ENCODE results near the gene E2F8. TPM values are rescaled to one million over a fixed set of nuclear protein-coding genes. Genes with fewer than 3 reads are reported as not detected.

Gene E2F8
- total RNA-seq, 2 donors from 2014 or later = 10.5 to 12.2 TPM

- no peak overlapping the region for H3K4me3 ChIP-seq (ENCODE audit: low read length)
- H3K9ac ChIP-seq (ENCODE audit: extremely low read depth, low read length, poor library complexity, severe bottlenecking) = no peak overlapping the region
- no peak overlapping the region for H3K27ac ChIP-seq (ENCODE audit: low read depth, low read length)
- Mint-ChIP-seq H3K4me3 (no peak overlapping the region), H3K4me1 (peaks cover 13% of the 10 kb centered on the region), H3K9me3 (no peaks in the 10 kb centered on the region), H3K36me3 (ENCODE audit: low read depth) (peaks cover 33% of the 10 kb centered on the region), H3K27me3 (ENCODE audit: insufficient read depth) (peaks cover 34% of the 10 kb centered on the region), H3K27ac (no peak overlapping the region)
- peaks cover 26% of the 10 kb centered on the region for H3K36me3 ChIP-seq (ENCODE audit: control insufficient read depth, insufficient read depth, low read length)
- whole genome bisulfite sequencing, 2 experiments (ENCODE audit: insufficient coverage in 1 of 2, insufficient read length in 1 of 2) = 96 to 97% methylated on average over 3 of the region's 3 CpGs
- no peaks in the 10 kb centered on the region for H3K4me1 ChIP-seq (ENCODE audit: control insufficient read depth, insufficient read depth, low read length)
- TF ChIP-seq CTCF (conservative IDR thresholded peaks at IDR 0.05) = no peak
- peaks cover 40% of the 10 kb centered on the region for H3K27me3 ChIP-seq (ENCODE audit: control insufficient read depth, insufficient read depth, low read length, poor library complexity, severe bottlenecking)
- H3K9me3 ChIP-seq (ENCODE audit: control insufficient read depth, low read length) = no peaks in the 10 kb centered on the region
- no peak for DNase-seq
Observed at GRCh38 chr11:19239039-19239438, 1.7 kb downstream of the E2F8 start.

- no peaks in the 10 kb centered on the region for H3K4me1 ChIP-seq (ENCODE audit: control insufficient read depth, insufficient read depth, low read length)
- Mint-ChIP-seq H3K27me3 (ENCODE audit: insufficient read depth) (peaks cover 22% of the 10 kb centered on the region), H3K9me3 (no peaks in the 10 kb centered on the region), H3K4me3 (no peak overlapping the region), H3K27ac (no peak overlapping the region), H3K36me3 (ENCODE audit: low read depth) (peaks cover 39% of the 10 kb centered on the region), H3K4me1 (peaks cover 13% of the 10 kb centered on the region)
- H3K27me3 ChIP-seq (ENCODE audit: control insufficient read depth, insufficient read depth, low read length, poor library complexity, severe bottlenecking) = peaks cover 28% of the 10 kb centered on the region
- H3K9me3 ChIP-seq (ENCODE audit: control insufficient read depth, low read length) = no peaks in the 10 kb centered on the region
- H3K9ac ChIP-seq (ENCODE audit: extremely low read depth, low read length, poor library complexity, severe bottlenecking) = no peak overlapping the region
- no peak for TF ChIP-seq CTCF (conservative IDR thresholded peaks at IDR 0.05)
- H3K27ac ChIP-seq (ENCODE audit: low read depth, low read length) = no peak overlapping the region
- WGBS, 2 experiments (ENCODE audit: insufficient coverage in 1 of 2, insufficient read length in 1 of 2) = 92 to 93% methylated on average over 3 to 5 of the region's 5 CpGs
- peaks cover 26% of the 10 kb centered on the region for H3K36me3 ChIP-seq (ENCODE audit: control insufficient read depth, insufficient read depth, low read length)
- no peak for DNase-seq
- H3K4me3 ChIP-seq (ENCODE audit: low read length) = no peak overlapping the region
Observed at GRCh38 chr11:19237813-19238212, 2.9 kb downstream of the E2F8 start.

GRCh38 chr11:19237381-19237780 lies 3.4 kb downstream of the E2F8 start:
- peaks cover 26% of the 10 kb centered on the region for H3K36me3 ChIP-seq (ENCODE audit: control insufficient read depth, insufficient read depth, low read length)
- peaks cover 39% of the 10 kb centered on the region for H3K36me3 Mint-ChIP-seq (ENCODE audit: low read depth)
- no peak overlapping the region for H3K9ac ChIP-seq (ENCODE audit: extremely low read depth, low read length, poor library complexity, severe bottlenecking)
- no peak for DNase-seq
- peaks cover 24% of the 10 kb centered on the region for H3K27me3 ChIP-seq (ENCODE audit: control insufficient read depth, insufficient read depth, low read length, poor library complexity, severe bottlenecking)
- no peak overlapping the region for H3K4me3 ChIP-seq (ENCODE audit: low read length)
- no peak overlapping the region for H3K4me3 Mint-ChIP-seq
- no peak overlapping the region for H3K27ac ChIP-seq (ENCODE audit: low read depth, low read length)
- WGBS, 2 experiments (ENCODE audit: insufficient coverage in 1 of 2, insufficient read length in 1 of 2) = 89 to 100% methylated on average over 5 to 8 of the region's 8 CpGs
- no peaks in the 10 kb centered on the region for H3K9me3 Mint-ChIP-seq
- no peak for TF ChIP-seq CTCF (conservative IDR thresholded peaks at IDR 0.05)
- H3K4me1 Mint-ChIP-seq = peaks cover 9% of the 10 kb centered on the region
- H3K9me3 ChIP-seq (ENCODE audit: control insufficient read depth, low read length) = no peaks in the 10 kb centered on the region
- peaks cover 17% of the 10 kb centered on the region for H3K27me3 Mint-ChIP-seq (ENCODE audit: insufficient read depth)
- H3K4me1 ChIP-seq (ENCODE audit: control insufficient read depth, insufficient read depth, low read length) = no peaks in the 10 kb centered on the region
- H3K27ac Mint-ChIP-seq = no peak overlapping the region

Measured in endodermal cell (in vitro differentiated cells).